Measurements from ENCODE around the gene CNOT6L.

GRCh38 chr4:77845929-77846328 lies 26.8 kb upstream of the CNOT6L start:
- TF ChIP-seq FOXA1 (IDR thresholded peaks at IDR 0.05) (no peak), NFRKB (IDR thresholded peaks at IDR 0.05) (no peak), SUZ12 (IDR thresholded peaks at IDR 0.05) (no peak), ELF4 (IDR thresholded peaks at IDR 0.05) (no peak), FOXM1 (IDR thresholded peaks at IDR 0.05; ENCODE audit: borderline replicate concordance) (no peak), PKNOX1 (IDR thresholded peaks at IDR 0.05) (no peak)
